ENCODE measurements around the gene DNAL1.

GRCh38 chr14:73633116-73634010 is 11.4 kb upstream of the DNAL1 start:
- TF ChIP-seq CTCF (IDR thresholded peaks at IDR 0.05) = peak; percentile 82 to 92 (median 89)
- no peak for TF ChIP-seq POLR2A (IDR thresholded peaks at IDR 0.05)
- no peak for TF ChIP-seq EP300 (IDR thresholded peaks at IDR 0.05)
